Measurements from ENCODE around the gene PPP6R1.

Gene PPP6R1

DNA sequence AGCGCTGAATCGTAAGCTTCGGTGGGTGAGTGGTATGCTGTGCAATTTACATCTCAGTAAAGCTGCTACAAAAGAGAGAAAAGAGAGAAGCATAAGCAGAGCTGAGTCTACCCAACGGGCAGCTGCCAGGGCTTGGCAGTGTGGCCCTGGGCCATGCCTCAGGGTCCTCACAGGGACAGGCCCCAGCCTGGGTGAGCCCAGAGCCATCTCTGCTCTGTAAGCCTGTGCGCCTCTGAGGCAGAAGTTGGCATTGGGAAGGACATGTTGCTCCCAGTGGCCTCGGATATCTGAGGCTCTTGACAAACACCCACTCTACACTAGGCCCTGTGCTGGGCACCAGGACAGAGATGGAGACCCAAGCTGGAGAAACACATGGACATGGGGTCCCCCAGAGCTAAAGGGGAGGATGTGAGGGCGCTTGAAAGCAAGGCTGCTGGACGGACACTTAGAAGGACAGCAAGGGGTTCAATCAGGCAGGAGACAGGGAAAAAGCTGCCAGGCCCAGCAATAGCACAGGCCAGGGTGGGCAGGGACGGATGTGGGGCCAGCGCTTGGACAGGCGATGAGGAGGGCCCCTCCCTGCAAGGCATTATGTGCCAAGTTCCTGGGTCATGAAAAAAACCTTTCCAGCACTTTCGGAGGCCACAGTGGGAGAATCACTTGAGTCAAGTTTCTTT is 14.7 kb downstream of the PPP6R1 start:
- no peak for DNase-seq (ENCODE audit: low read depth)

DNA sequence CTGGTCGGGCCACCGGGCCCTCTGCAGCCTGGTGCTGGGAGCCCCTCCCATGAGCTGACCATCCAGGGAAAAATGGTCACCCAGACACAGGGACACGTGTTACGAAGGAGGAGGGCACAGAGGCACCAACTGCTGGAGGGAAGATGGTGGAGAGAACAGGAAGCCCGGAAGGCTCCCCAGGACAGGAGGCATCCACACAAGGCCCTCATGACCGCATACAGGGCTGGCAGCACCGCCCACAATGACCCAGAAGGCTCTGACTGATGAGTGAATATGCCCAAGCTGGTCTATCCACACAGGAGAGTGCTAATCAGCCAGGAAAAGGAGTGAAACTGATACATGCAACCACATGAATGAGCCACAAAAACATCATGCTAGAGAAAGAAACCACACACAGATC is 16.3 kb downstream of the PPP6R1 start:
- no peak for DNase-seq (ENCODE audit: low read depth)

DNA sequence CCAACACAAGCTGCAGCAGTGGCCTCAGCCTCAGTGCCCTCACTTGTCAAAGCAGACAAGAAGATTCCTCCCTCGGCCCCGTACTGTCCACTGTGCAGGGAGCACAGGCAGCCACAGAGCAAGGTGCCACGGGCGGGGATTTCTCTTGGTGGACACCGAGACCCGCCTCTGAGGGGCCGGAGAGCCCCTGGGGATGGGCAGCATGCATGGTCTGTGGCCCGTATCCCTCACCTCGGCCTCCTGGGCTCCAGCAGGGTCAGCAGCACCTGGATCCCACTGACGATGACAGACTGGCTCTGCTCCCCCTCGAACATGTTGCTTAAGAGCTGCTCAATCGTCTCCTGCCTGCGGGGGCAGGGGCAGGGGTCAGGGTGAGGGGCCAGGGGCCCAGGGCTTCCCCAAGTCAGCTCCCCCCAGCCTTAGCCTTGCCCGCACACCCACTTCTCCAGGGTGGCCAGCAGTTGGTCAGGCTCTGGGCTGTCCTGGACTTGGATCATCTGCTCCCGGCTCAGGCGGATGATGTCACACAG is 16.8 kb downstream of the PPP6R1 start:
- DNase-seq (ENCODE audit: low read depth): no peak

- DNase-seq (ENCODE audit: low read depth): no peak
Measured at GRCh38 chr19:55241143-55241934, 17.5 kb downstream of the PPP6R1 start.

DNA sequence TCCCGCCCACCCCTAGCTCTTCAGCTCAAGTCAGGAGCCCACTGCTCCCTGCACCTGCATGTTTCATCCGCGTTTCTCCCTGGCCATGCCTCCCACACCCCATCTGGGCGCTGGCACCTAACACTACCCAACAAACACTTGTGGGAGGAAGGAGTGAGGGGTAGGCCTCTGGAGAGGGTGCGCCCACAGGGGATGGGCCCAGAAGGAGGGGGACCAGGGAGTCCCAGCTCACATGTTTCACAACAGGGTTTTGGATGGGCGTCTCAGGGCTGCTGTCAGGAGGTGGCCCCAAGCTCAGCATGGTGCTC is 18.1 kb downstream of the PPP6R1 start:
- no peak for DNase-seq (ENCODE audit: low read depth)

GRCh38 chr19:55239004-55239403 is 19.8 kb downstream of the PPP6R1 start:
- no peak for DNase-seq (ENCODE audit: low read depth)

GRCh38 chr19:55238030-55238429 is 20.8 kb downstream of the PPP6R1 start:
- no peak for DNase-seq (ENCODE audit: low read depth)

GRCh38 chr19:55232986-55233385 is 25.8 kb downstream of the PPP6R1 start:
- no peak for DNase-seq (ENCODE audit: low read depth)

DNA sequence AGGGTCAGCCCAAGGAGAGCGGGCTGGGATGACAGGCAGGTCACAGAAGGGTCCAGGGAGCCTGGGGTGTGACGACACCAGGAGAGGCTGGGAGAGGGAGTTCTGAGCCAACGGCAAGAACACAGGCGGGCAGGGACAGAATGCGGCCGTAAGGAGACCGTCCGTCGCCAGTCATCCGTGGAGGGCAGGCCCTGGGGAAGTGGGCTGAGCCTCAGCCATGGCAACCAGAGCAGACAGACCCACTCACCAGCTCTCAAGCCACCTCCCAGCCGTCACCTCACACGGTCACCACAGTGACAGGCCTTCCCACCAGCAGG is 26.6 kb downstream of the PPP6R1 start:
- DNase-seq (ENCODE audit: low read depth): no peak

- DNase-seq (ENCODE audit: low read depth): no peak
Measured at GRCh38 chr19:55231391-55232285, 27.2 kb downstream of the PPP6R1 start.

- no peak for DNase-seq (ENCODE audit: low read depth)
Measured at GRCh38 chr19:55230780-55231179, 28.0 kb downstream of the PPP6R1 start.

DNA sequence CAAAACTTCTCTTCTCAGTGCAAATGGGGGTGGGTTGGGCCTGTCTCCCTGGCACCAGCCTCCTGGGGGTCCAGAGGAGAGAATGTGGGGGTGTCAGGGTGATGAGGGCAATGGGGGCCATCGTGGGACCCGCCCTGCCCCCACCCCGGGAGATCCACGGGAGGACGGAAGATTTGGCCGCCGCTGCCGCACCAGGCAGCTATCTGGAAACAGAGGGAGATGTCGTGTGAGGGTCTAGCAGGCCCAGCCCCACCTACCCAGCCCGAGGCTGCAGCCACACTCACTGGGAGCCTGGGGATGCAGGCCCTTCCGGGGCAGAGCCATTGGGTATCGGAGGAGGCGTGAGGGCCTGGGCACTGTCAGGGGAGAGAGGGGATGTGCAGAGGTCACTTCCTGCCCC is 28.5 kb downstream of the PPP6R1 start:
- no peak for DNase-seq (ENCODE audit: low read depth)

DNA sequence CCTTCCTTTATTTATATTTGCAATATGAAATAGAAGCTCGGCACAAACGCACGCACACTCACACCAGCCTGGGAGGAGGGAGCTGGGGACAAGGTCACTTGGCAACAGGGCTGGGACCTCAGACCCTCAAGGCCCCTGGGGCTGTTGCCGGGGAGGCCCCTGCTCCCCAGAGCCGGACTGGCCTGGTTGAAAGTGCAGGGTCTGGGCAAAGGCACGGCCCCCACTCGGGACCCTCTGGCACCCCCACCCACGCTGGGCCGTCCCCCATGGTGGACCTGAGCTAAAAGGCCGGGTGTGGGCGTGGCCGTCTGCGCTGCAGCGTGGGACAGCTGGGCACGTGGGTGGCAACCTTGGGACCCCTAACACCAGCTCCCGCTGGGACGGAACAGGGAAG is 29.0 kb downstream of the PPP6R1 start:
- DNase-seq (ENCODE audit: low read depth): no peak

DNA sequence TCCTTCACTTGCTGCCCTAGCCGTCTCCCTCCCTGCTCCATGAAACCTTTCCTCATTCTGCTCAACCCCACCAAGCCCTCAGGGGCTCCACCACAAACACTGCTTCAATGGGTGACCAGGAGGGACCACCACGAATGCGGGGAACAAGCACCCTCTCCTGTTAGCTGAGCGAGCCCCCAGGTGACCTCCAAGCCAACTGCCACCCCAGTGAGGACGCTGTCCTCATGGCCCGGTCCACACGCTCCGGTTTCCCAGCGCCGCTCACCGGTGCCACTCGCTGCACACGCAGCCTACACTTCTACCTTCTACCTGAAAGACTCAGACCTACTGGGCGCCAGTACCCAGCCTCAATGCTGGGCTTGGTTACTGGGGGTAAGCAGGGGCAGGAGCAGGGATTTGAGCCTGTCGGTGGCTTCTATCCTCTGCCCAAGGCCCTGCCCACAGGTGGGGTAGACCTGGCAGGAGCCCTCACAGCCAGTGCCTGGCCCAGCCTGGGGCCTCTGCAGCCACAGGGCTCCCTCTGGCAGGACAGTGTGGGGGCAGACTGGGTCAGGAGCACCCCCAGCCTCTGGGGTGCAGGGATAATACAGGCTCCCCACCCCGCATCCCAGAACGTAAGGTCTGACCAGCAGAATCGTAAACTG is 29.6 kb downstream of the PPP6R1 start:
- DNase-seq (ENCODE audit: low read depth): no peak

GRCh38 chr19:55228403-55229031 is 30.3 kb downstream of the PPP6R1 start, which contains the start of gene TMEM86B:
TSS of gene TMEM86B (minus strand) at chr19:55228763. CDS start at chr19:55228741, 22 bp downstream.
- DNase-seq (ENCODE audit: low read depth): no peak

- no peak for DNase-seq (ENCODE audit: low read depth)
Measured at GRCh38 chr19:55228015-55228391, 30.8 kb downstream of the PPP6R1 start.

DNA sequence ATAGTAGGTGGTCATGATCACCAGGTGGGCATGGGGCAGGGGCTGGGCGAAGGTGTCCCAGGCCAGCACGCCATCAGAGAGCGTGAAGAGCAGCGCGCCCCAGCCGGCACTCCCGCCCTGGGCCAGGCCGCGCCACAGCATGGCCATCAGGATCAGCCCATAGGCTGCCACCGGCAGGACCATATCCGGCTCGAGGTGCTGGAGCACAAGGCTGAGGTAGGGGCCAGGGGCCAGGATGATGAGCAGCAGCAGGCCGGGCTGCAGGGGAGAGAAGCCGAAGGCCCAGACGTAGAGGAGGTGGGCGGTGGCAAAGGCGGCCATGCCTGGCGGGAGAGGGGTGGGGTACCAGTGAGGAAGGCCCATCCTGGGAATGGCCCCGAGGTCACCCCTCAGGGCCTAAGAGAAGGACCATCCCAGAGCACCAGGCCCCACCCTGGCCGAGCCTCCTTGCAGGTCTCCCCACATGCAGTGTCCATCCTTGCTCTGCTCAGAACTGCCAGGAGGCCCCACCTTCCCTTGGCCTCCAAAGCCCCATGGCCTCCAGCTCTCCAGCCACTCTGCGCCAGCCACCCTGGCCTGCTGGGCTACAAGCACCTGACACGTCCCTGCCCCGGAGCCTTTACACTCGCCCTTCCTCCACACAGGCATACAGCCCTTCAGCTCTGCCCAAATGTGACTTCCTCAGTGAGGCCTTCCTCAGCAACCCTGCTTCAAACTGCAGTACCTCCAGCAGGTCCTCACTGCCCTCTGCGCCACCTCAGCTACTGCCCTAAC is 31.4 kb downstream of the PPP6R1 start:
- DNase-seq (ENCODE audit: low read depth): no peak

DNA sequence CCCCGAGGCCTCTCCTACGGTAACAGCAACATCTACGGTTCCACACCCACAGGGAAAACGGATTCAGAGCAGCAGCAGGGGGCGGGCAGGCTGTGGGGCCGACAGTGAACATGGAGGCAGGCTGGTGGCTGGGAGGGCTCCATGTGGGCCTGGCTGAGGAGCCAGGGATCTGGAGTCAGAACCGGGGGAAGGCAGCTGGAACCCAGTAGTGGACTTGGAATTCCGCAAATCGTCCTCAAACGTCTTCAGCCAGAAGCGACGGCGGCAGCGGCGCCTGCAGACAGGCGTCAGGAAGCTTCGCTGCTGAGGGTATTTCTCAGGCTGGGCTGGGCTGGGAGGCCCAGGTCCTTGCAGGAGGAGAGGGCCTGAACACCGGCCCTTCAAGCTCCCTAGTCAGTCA is 32.0 kb downstream of the PPP6R1 start:
- no peak for DNase-seq (ENCODE audit: low read depth)

GRCh38 chr19:55226273-55226672 is 32.5 kb downstream of the PPP6R1 start:
- no peak for DNase-seq (ENCODE audit: low read depth)

DNA sequence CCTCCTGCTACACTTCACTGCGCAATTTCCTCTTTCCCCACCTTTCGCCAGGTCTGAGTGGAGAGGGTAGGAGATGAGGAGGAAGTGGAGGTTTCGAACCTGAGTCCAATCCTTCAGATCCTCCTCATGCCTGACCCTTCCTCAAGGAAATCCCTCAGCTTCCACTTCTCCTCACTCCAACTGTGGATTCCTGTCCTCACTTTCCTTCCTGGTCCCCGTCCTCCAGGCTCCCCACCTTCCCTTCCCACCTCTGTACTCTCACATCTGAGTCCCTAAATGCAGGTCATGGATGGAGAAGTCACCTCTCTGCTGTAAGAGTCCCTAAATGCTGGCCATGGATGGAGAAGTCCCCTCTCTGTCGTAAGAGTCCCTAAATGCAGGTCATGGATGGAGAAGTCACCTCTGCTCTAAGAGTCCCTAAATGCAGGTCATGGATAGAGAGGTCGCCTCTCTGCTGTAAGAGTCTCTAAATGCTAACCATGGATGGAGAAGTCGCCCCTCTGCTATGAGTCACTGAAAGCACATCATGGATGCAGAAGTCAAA is 33.3 kb downstream of the PPP6R1 start:
- no peak for DNase-seq (ENCODE audit: low read depth)
